SJSA1 (cell line): Measurements from ENCODE around the gene USP19. TPM values are rescaled to one million over a fixed set of nuclear protein-coding genes. Genes with fewer than 3 reads are reported as not detected.

Experiments used
- DNase-seq, 2 experiments: peaks; one replicate each; pipeline ENCODE4 v3.0.0-alpha.2; 2015 to 2020; ENCODE audit warnings: low spot score in 2 of 2, low read depth in 1 of 2
- H3K27ac ChIP-seq: fragments of 250-450 bp; sonication (Bioruptor Pico); 2 replicates; pipeline ENCODE4 v1.5.1; 2020; ENCODE audit warnings: mild to moderate bottlenecking, moderate library complexity
- H3K27me3 ChIP-seq: fragments of 250-450 bp; sonication (Bioruptor Pico); replicated peaks from 2 replicates; pipeline ENCODE4 v1.5.1; 2020; ENCODE audit warnings: mild to moderate bottlenecking, moderate library complexity
- H3K36me3 ChIP-seq: fragments of 250-450 bp; sonication (Bioruptor Pico); 2 replicates; pipeline ENCODE4 v1.5.1; 2020; ENCODE audit warnings: mild to moderate bottlenecking
- H3K4me1 ChIP-seq: fragments of 250-450 bp; sonication (Bioruptor Pico); replicated peaks from 2 replicates; pipeline ENCODE4 v1.6.1; 2021; ENCODE audit warnings: mild to moderate bottlenecking
- H3K4me3 ChIP-seq: fragments of 250-450 bp; sonication (Bioruptor Pico); 2 replicates; pipeline ENCODE4 v1.5.1; 2020; ENCODE audit warnings: mild to moderate bottlenecking
- H3K9me3 ChIP-seq: fragments of 250-450 bp; sonication (Bioruptor Pico); replicated peaks from 2 replicates; pipeline ENCODE4 v1.5.1; 2020; ENCODE audit warnings: mild to moderate bottlenecking
- total RNA-seq: library from RNA; depleted of rRNA; stranded (reverse); fragments of >200 nt; shearing (Covaris generic); gene quantifications from 2 replicates; pipeline ENCODE4 v1.2.3, GENCODE V29; 2014

USP19 gene
- total RNA-seq, 1 experiment from 2014 or later: 21.5 TPM

DNA sequence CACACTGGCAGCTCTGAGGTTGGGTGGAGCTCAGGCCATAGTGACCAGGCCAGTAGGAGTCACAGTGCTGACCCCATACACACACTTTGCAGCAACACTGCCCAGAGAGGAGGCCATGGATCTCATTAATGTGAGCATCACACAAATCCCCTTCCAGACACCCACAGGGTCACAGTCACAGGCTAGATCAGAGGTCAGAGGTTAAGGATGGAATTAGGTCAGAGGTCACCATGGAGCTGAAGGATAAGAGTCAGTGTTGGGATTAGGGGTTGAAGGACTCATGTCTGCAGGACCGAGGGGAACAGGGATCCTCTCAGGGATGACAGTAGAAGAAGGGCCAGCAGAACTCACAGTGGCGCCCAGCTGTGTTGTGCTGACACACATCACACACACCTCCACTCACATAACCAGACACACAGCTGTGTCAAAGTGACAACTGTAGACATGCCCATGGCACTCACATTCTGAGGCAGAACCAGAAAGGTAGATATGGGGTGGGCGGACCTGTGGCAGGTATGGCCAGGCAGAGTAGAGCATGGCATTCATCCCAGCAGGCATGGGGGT is 32.8 kb upstream of the USP19 start:
- H3K9me3 ChIP-seq: no peaks in the 10 kb centered on the region
- H3K27me3 ChIP-seq: no peaks in the 10 kb centered on the region
- DNase-seq: no peak
- no peak overlapping the region for H3K4me3 ChIP-seq
- no peaks in the 10 kb centered on the region for H3K4me1 ChIP-seq
- no peak overlapping the region for H3K27ac ChIP-seq
- no peaks in the 10 kb centered on the region for H3K36me3 ChIP-seq

DNA sequence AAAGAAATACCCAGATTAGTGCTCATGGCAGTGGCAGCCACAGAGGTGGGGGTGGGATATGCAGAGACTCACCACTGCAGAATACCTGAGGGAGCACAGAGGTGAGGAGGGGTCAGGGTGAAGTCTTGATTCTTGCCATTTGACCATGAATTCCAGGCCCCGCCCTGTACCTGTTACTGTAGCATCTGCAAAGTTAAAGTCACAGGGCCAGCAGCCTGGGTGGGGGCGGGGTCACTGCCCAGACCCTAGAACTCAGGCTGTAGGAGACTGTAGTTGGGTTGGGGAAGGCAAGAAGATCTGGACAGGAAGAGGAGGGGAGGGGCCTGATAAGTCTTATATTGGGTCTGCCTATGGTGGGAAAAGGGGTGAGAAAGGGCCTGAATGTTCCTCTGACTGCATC is 31.0 kb upstream of the USP19 start:
- H3K4me3 ChIP-seq: no peak overlapping the region

DNA sequence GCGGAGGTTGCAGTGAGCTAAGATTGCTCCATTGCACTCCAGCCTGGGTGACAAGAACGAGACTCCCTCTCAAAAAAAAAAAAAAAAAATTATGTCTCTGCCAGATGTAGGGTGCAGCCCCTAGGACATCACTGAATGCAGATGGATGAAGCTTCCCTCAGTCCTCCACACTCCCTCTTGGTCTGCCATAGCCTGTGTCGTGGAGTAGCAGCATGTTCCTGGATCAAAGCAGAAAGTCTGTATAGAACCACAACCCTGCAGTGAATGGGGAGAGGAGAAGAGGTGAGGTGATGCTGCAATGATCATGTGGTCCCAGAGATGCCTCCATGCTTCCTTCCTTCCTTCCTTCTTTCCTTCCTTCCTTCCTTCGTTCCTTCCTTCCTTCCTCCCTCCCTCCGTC is 27.5 kb upstream of the USP19 start:
- H3K4me1 ChIP-seq: no peaks in the 10 kb centered on the region
- no peak for DNase-seq
- no peaks in the 10 kb centered on the region for H3K27me3 ChIP-seq
- H3K9me3 ChIP-seq: no peaks in the 10 kb centered on the region
- no peaks in the 10 kb centered on the region for H3K36me3 ChIP-seq
- H3K4me3 ChIP-seq: no peak overlapping the region
- no peak overlapping the region for H3K27ac ChIP-seq

More for the DNA sequence above, 31.0 kb upstream of the USP19 start:
- no peaks in the 10 kb centered on the region for H3K27me3 ChIP-seq
- no peaks in the 10 kb centered on the region for H3K36me3 ChIP-seq
- no peaks in the 10 kb centered on the region for H3K4me1 ChIP-seq
- no peaks in the 10 kb centered on the region for H3K9me3 ChIP-seq
- DNase-seq: no peak
- H3K27ac ChIP-seq: no peak overlapping the region

DNA sequence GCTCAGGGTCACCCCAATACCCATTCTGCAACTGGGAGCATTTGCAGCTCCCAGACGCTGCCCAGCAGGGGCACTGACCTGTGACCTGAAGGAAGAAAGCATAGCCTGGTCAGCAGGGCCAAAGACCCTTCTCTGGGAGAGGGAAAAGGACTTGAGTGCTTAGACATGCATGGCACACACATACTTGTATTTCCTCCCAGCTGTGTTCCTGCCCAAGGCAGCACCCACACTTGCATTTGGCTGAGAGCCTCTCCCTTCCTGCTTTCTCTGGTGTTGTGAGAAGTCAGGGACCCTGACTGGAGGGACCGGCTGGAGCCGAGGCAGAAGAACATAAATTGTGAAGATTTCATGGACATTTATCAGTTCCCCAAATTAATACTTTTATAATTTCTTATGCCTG is 19.5 kb upstream of the USP19 start:
- Histone ChIP-seq H3K9me3 (0 out of 2 replicates have a peak, but pooled peaks cover 4% of the 10 kb centered on the region), H3K27ac (no peak overlapping the region), H3K27me3 (no peaks in the 10 kb centered on the region), H3K4me3 (no peak overlapping the region), H3K4me1 (no peaks in the 10 kb centered on the region), H3K36me3 (no peaks in the 10 kb centered on the region)
- no peak for DNase-seq

DNA sequence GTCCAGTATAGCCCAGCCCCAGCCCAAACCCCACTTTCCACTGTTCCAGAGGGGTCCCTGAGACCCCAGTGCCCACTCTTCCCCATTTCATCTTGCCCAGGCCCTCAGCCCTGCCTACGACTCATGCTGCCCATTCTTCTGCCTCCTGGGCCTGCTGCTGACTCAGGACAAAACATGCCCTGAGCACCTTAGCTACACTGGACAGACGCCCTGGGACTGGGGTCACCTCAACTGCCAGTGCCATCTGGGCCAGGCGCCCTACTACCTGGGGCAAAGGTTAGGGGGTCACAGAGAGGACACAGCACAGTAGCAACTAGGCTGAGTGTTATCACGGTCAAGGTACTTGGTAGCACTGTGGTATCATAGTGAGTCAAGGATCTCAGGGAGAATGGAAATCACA is 14.9 kb upstream of the USP19 start:
- Histone ChIP-seq H3K9me3 (no peaks in the 10 kb centered on the region), H3K36me3 (peaks cover 20% of the 10 kb centered on the region), H3K27ac (no peak overlapping the region), H3K4me1 (peaks cover 18% of the 10 kb centered on the region), H3K4me3 (no peak overlapping the region), H3K27me3 (no peaks in the 10 kb centered on the region)
- DNase-seq: no peak

DNA sequence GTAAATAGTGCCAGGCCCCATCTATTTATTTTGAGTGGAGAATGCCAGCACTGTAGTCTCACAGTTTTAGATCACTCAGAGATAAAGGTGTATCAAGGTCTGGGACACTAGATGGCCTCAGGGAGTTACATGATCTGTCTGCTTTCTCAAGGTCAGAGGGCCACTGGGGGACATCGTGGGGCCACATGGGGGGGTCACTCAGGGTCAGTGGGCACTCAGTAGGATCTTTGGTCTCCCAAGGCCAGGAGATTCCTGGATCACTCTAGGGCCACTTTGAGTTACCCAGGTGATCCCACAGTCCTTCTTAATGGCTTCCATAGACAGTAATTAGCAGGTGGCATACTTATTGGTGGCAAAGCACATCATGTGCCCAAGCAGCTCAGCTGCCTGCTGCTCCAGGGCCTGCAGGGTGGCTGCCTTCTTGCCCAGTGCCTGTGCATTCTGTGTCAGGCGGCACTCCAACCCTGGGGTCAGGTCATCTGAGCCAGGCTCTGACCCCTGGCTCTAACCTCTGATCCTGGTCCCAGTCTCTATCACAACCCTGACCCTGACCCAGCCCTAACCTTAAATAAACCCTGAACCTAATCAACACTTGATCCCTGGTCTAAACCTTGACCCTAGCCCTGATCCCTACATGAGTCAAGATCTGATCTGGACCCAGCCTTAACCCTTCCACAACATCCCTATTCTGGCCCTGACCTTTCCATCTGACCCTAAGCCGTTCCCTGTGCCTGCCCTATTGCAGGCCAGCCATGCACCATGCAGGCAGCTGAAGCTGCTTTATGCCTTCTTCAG is 14.0 kb upstream of the USP19 start:
- peaks cover 28% of the 10 kb centered on the region for H3K36me3 ChIP-seq
- H3K4me1 ChIP-seq: peaks cover 18% of the 10 kb centered on the region
- no peak overlapping the region for H3K27ac ChIP-seq
- no peaks in the 10 kb centered on the region for H3K9me3 ChIP-seq
- DNase-seq: no peak
- H3K4me3 ChIP-seq: no peak overlapping the region
- H3K27me3 ChIP-seq: no peaks in the 10 kb centered on the region

DNA sequence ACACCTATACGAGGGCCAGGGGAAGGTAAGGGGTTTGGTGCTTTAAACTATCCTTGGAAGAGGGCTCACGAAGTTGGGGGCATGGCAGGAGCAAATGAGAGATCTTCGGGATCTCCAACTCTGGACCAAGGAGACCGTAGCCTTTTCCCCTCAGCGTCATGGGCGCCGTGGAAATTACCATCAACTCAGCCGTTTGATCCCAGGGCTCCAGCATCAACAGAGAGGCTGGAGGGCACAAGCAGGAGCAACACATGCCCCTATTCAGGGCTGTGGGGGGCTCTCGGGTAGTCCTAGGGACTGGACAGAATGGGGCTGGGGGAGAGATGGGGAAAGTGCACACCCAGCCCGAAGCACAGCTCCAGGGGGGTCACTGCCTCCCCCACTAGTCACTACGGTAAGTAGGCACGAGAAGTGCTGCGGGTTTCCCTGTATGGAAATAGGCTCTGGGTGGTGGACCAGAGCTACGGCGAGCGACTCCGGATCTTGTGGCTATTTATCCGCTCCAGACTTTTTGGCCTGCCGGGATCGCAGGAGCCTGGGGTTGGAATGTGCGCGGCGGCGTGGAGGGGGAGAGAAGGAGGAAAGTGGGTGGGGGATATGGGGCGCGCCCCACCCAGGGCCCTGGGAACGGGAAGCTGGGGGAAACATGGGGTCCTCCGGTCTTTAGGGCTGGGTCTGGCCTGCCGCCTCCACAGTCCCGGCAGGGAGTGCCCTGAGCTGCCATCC is 12.8 kb upstream of the USP19 start:
- DNase-seq: peak; percentile 85 to 87
- H3K9me3 ChIP-seq: no peaks in the 10 kb centered on the region
- peaks cover 41% of the 10 kb centered on the region for H3K36me3 ChIP-seq
- no peaks in the 10 kb centered on the region for H3K27me3 ChIP-seq
- peak overlapping the region; percentile 88 for H3K27ac ChIP-seq
- peak overlapping the region; percentile 56 for H3K4me3 ChIP-seq
- peaks cover 18% of the 10 kb centered on the region for H3K4me1 ChIP-seq

DNA sequence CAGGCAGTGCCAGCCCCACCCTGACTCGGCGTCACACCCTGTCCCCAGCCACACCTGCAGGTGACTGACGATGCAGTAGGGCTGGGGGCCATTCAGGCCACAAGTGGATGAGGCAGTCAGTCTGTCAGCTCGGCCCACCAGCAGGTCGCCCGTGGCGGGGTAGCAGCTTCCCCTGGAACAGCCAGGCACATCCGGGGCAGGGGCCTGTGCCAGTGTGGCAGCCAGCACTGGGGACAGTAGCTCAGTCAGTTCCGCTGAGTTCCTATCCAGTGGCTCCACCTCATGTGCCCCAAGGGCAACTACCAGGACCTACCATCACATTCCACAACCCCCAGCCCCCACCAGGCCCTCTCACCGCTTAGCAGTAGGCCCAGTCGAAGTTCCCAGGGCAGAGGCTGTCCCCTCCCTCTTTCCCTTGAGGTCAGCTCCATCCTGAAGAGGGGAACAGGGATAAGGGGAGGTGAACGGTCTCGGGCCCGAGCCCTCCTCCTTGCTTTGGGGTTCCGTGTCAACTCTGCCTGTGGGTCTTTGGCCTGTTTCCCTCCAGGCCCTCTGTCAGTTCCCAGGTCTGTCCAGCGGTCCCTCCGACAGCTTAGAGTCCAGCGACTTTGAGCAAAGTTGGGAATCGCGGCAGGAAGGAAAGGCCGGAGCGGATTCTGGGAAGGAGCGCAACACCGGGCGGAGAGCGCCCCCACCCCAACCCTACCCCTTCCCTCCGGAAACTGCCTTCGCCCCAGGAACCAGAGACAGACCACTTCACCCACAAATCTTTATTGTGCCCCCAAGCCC is 12.0 kb upstream of the USP19 start, which contains the start of gene LAMB2:
LAMB2 (minus strand) TSS at position 614 of the 789 bp plus-strand sequence; CDS start at position 431, 183 bp downstream.
- no peaks in the 10 kb centered on the region for H3K9me3 ChIP-seq
- peak; percentile 85 to 89 for DNase-seq
- H3K36me3 ChIP-seq: peaks cover 45% of the 10 kb centered on the region

DNA sequence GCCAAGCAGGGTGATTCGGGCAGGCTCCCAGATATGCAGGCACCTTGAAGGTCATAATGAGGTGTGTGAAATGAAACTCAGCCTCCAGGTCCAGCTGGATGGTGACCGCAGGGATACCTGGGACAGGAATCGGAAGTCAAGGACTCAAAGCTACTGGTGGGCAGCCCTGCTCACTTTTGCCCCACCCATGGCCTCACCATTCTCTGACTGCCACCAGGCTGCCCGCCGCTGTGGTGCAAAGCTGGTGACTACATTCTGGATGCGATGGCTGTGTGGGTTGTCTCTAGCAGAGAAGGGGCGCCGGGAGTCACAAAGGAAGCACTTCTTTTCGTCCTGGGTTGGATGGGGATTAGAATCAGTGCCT is 11.4 kb upstream of the USP19 start:
- Histone ChIP-seq H3K4me3 (peak overlapping the region; percentile 56), H3K27me3 (no peaks in the 10 kb centered on the region), H3K27ac (peak overlapping the region; percentile 88), H3K4me1 (peaks cover 18% of the 10 kb centered on the region), H3K36me3 (peaks cover 49% of the 10 kb centered on the region), H3K9me3 (no peaks in the 10 kb centered on the region)
- no peak for DNase-seq

More for the DNA sequence above, 12.0 kb upstream of the USP19 start, which contains the start of gene LAMB2:
- Histone ChIP-seq H3K27ac (peak within 1 kb of the TSS; percentile 88), H3K4me3 (peak within 1 kb of the TSS; percentile 56), H3K4me1 (peaks cover 18% of the 10 kb centered on the region), H3K27me3 (no peaks in the 10 kb centered on the region)

DNA sequence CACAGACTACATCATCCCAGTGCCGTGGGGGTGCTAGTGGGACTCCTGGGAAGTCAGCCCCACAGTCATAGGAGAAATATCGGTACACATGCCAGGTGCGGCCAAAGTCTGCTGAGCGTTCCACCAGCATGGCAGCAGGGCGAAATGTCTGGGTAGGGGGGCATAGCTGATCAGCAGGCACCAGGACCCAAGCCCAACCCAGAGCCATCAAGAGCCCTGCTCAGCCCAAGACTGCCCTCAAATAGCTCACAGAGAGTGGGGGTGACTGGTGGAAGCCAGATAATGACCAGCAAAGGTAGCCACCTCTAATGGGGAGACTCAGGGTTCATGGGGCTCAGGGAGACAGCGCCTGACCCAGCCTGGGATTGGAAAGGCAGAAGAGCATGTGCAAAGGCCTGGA is 11.0 kb upstream of the USP19 start:
- peaks cover 54% of the 10 kb centered on the region for H3K36me3 ChIP-seq
- no peaks in the 10 kb centered on the region for H3K27me3 ChIP-seq
- no peak for DNase-seq
- H3K27ac ChIP-seq: no peak overlapping the region
- H3K9me3 ChIP-seq: no peaks in the 10 kb centered on the region
- H3K4me1 ChIP-seq: peaks cover 18% of the 10 kb centered on the region
- peak overlapping the region; percentile 56 for H3K4me3 ChIP-seq

DNA sequence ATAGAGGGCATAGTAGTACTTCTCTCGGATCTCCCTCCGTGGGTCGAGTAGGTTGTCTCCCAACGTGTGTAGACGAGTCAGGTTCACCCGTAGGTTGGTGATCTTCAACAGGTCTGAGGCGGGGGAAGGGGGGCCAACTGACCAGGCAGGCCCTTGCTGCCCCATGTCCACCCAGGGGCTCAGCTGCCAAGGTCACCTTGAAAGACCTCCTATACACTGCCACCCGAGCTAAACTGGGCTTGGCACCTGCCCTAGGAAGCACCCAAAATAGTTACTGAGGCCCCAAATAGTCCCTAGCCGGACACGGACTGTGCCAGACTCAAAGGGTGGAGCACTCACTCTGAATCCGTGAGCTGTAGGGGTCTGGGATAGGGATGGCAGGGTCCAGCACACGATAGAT is 10.4 kb upstream of the USP19 start:
- H3K4me1 ChIP-seq: peaks cover 18% of the 10 kb centered on the region
- H3K36me3 ChIP-seq: peaks cover 59% of the 10 kb centered on the region
- H3K27ac ChIP-seq: no peak overlapping the region
- DNase-seq: no peak
- no peak overlapping the region; the same call in 1 of the 2 replicates for H3K4me3 ChIP-seq
- H3K9me3 ChIP-seq: no peaks in the 10 kb centered on the region
- H3K27me3 ChIP-seq: no peaks in the 10 kb centered on the region

DNA sequence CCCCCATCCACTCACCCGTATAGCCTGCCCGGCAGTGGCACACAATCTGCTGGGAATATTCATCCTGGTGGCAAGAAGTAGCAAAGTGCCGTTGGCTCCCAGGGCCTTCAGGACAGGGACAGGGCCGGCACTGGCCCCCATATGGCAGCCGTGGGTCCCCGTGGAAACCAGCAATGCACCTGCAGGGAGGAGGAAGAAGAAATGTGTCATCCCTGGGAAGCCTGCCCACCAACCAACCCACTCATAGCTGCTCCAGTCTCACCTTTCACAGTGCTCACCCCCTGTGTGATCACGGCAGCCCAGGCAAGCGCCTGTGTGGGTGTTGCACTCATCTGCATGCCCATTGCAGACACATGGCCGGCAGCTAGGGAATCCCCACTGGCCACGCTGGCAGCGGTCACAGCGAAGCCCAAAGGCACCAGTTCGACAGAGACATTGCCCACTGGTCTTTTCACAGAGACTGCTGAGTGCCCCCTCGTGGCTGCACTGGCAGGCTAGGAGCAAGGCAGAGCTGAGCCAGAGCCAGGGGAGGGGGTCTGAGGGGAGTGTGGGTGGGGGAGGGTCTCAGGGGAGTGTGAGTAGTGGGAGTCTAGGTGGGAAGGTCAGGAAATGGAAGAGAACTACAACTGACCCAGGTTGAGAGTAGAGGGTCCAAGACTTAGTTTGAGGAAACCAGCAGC is 4.5 kb upstream of the USP19 start:
- H3K9me3 ChIP-seq: no peaks in the 10 kb centered on the region
- H3K36me3 ChIP-seq: peaks cover 92% of the 10 kb centered on the region
- H3K27me3 ChIP-seq: no peaks in the 10 kb centered on the region
- H3K27ac ChIP-seq: no peak overlapping the region
- no peak overlapping the region for H3K4me3 ChIP-seq
- H3K4me1 ChIP-seq: peaks cover 5% of the 10 kb centered on the region; the same call in 1 of the 2 replicates
- DNase-seq: no peak

DNA sequence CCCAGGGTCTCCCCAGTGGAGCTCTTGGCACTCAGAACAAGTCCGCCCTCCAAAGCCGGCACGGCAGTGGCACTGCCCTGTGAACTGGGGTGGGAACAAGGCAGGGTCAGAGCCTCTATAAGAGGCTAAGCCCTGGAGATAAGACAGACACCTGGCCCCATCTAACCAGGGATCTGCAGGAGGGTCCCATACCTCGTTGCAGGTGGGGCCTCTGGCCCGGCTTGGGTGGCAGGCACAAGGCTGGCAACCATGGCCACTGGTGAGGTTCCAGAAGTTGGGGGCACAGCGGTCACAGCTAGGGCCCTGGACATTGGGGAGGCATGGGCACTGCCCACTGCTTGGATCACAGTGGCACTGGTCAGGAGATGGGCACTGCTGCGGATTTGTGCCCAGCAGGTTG is 3.6 kb upstream of the USP19 start:
- no peak for DNase-seq

More for the DNA sequence above, 3.6 kb upstream of the USP19 start:
- no peak overlapping the region for H3K4me3 ChIP-seq
- peaks cover 88% of the 10 kb centered on the region for H3K36me3 ChIP-seq
- H3K9me3 ChIP-seq: no peaks in the 10 kb centered on the region
- peaks cover 13% of the 10 kb centered on the region for H3K4me1 ChIP-seq
- H3K27me3 ChIP-seq: no peaks in the 10 kb centered on the region
- H3K27ac ChIP-seq: no peak overlapping the region
